Limb (tissue), 2 donors: ENCODE data around the gene DNASE2.
"Not testable (repeated sequence)": the region's sequence is repeated elsewhere in the genome, so short reads cannot be mapped to it uniquely, and the experiment has no call there.

Experiments used
- DNase-seq, 2 donors: peaks; one replicate each; pipeline ENCODE4 v3.0.0-alpha.2; 2016; ENCODE audit errors: extremely low spot score in 2 of 2

DNASE2 gene, protein sequence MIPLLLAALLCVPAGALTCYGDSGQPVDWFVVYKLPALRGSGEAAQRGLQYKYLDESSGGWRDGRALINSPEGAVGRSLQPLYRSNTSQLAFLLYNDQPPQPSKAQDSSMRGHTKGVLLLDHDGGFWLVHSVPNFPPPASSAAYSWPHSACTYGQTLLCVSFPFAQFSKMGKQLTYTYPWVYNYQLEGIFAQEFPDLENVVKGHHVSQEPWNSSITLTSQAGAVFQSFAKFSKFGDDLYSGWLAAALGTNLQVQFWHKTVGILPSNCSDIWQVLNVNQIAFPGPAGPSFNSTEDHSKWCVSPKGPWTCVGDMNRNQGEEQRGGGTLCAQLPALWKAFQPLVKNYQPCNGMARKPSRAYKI

GRCh38 chr19:12881172-12881808, at the start of gene DNASE2:
Gene DNASE2 (minus strand): TSS chr19:12881449. CDS start chr19:12881375, 74 bp downstream.
- peak; percentile 85 to 88 for DNase-seq

GRCh38 chr19:12930002-12930645, 48.9 kb upstream of the DNASE2 start:
- no peak for DNase-seq

GRCh38 chr19:12924621-12925310, 43.5 kb upstream of the DNASE2 start:
- DNase-seq: no peak

DNA sequence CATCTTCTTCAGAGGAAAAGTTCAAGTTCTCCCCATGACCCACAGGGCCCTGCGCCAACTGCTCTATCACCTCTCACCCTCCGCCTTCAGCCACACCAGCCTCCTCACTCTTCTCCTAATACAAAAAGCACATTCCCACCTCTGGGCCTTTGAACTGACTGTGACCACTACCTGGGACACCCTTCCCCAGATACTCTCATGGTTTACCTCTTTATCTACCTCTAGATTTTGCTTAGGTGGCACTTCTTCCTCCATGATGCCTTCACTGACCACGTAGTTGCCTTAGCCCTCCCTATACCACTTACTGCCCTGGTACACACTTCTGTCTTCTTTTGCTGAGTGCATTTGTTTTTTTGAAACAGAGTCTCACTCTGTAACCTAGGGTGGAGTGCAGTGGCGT, 41.7 kb upstream of the DNASE2 start:
- no peak for DNase-seq

DNA sequence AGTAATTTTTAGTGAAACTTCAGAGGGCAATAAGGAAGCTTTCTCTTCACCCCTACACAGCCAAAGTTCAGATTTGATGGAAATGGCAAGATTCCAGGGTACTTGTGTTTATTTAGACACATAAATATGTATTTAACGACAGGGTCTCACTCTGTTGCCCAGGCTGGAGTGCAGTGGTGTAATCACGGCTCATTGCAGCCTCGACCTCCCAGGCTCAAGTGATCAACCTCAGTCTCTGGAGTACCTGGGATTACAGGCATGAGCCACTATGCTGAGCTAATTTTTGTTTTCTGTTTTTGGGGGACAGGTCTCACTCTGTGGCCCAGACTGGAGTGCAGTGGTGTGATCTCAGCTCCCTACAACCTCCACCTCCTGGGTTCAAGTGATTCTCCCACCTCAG, 39.8 kb upstream of the DNASE2 start:
- no peak for DNase-seq

- DNase-seq: no peak
These were observed 37.0 kb upstream of the DNASE2 start for GRCh38 chr19:12918253-12918652.

DNA sequence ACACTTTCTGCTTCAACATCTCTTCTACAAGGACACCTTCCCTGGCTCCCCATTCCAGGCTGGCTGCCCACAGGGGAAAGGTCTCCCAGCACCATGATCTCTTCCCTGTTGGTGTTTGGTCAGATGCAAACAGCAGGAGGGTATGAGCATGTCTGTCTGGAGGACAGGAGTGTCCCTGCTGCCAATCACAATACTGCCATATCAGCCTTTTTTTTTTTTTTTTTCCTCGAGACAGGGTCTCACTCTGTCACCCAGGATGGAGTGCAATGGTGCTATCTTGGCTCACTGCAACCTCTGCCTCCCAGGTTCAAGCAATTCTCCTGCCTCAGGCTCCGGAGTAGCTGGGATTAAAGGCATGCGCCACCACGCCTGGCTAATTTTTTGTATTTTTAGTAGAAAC, 34.6 kb upstream of the DNASE2 start:
- not testable (repeated sequence) for DNase-seq

DNA sequence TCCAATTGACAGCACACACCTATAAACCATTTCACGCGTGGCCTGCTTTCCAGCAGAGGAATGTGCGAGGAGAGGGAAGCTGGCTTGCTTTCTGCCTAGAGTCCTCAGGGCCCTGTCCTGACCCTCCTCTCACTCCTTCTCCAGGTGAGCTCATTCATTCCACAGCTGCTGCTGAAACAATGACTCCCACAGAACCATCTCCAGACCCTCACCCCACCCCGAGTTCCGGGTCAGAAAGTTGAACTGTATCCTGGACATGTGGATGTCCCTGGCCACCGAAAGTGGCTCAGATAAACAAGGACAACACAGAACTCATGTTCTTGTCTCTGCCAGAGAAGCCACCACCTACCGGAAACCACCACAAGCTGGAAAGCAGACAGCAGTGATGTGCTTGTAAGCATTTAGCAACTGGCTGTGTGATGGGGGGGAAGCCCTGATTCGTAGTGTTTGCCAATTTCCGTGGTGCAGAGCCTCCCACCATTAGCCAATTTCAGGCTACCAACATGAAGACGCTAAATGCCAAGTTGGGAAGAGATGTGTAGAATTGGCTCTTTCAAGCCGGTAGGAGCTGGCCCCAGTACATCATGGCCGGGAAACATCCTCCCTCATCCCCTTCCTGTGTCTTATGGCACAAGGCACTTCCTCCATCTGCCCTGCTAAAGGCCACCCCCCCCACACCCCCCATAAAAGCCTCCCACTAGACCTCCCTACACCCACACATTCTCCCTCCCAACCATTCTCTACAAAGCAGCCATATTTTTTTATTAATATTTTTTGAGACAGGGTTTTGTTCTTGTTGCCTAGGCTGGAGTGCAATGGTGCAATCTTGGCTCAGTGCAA, 32.8 kb upstream of the DNASE2 start:
- DNase-seq: no peak

DNA sequence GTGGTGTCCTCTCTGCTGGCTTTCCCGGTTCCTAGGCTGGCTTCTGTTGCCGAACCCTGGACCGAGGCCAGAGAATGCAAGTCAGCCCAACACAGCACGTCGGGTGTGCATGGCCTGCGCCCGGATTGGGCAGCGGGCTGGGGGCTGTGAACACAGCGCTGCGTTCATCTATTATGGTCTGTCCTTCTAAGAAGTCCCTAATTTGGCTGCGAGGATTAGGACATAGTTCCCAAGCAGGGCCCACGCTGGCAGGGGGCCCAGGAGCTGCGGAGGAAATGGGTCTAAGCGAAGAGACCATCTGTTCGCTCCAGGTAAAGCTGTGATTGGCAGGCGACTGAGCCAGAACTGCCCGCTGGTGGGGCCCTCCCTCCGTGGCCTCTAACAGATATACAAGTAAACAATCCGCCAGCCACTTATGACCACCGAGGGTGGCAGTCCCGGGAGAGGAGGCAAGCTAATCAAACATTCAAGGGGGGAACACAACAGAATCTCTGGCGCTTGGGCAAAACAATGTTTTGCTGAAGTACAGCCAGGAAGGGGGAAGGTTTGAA, 31.8 kb upstream of the DNASE2 start:
- peak; percentile 84 to 89 for DNase-seq

GRCh38 chr19:12912571-12912970, 31.3 kb upstream of the DNASE2 start:
- no peak for DNase-seq

DNA sequence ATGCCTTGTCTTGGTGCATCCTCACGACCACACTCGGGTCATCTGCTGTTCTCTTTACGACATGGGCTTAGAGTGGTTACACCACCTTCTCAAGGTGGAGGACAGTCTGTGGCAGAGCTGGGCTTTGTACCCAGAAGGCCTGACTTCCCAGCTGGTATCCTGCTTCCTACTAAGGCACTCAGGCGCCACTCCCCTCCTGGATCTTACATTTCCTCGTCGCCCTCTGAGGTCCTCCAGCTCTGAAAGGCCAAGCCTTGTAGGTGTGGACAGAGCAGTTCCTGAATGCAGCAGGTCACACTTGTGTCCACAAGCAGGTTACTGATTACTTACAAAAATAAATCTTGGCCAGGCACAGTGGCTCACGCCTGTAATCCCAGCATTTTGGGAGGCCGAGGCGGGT, 25.9 kb upstream of the DNASE2 start:
- DNase-seq: no peak

DNA sequence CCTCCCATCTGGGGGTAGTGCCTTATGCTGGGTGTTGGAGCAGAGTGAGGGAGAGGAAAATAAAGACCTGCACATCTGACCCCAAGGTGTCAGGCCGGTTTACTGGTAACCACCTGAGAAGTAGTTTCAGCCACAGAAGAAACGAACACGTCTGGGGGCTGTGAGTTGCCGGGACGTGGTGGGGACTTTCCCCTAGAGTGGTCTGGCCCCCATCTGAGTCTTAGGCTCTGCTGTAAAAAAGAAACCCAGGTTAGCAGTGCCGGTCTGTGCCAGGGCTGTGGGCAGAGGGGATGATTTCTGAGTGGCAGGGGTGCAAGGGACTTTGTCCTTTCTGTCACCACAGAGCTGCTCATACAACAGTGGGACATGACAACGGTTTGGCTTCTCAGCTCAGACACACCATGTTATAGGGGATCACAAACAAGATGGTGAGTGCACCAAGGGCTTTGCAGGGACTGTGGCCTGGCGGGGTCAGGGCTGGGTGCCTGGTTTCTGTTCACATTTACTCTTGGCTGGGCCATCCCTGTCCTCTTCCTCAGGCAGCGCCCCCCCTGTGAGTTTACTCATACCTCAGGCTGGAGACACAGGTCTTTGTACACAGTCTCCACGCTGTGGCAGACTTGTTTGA, 18.8 kb upstream of the DNASE2 start:
- no peak for DNase-seq

- DNase-seq: no peak
These were observed 15.2 kb upstream of the DNASE2 start for GRCh38 chr19:12896460-12896859.

GRCh38 chr19:12893582-12893981, 12.3 kb upstream of the DNASE2 start:
- no peak for DNase-seq

DNA sequence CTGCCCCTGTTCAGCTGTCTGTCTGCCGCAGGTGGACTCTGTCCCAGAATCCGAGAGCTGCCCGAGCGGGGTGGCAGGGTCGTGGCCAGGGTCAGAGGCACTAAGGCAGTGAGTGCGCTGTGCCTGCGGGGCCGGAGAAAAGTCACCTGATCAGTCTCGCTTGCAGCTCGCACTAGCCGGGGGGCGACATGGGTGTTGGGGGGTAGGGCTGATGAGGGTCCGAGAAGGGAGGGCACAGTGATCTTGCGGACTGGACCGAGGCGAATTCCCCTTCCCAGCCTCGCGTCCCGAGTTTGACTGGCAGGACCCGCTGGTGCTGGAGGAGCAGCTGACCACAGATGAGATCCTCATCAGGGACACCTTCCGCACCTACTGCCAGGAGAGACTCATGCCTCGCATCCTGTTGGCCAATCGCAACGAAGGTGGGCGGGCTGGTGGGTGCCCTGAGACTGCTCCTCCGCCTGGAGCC, 10.3 kb upstream of the DNASE2 start:
- no peak for DNase-seq

DNA sequence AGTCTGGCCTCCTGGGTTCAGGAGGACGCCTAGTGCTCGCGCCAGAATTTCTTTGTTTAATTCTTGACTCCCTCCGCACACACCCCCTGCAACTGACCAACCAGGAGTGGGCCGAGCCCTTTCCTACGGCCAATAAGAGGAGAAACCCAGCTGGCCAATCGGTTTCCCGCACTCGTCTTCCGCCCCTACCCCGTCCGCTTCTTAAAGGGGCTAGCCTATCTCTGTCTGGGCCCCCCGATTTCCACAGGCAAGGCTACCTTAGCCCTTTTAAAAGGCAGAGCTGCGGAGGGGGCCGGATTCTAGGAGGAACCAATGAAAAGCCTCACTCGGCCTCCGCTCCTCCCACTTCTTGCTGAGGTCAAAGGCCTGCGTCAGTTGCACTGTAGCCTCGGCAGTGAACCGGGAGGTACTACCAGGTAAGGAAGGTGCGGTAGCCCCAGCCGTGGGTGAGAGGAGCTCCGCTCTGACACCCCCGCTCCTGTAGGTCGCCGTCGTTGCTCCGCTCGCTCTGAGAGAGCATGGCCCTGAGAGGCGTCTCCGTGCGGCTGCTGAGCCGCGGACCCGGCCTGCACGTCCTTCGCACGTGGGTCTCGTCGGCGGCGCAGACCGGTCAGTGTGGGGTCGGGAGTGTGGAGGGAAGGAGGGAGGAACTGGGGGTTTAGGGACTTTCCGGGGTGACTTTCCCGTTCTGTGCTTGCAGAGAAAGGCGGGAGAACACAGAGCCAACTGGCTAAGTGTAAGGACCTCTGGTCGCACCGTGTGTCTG, 9.7 kb upstream of the DNASE2 start, which contains the start of gene GCDH:
Gene GCDH, plus strand, starts transcription at position 374 of the 766 bp plus-strand sequence. Its CDS starts 145 bp downstream, at position 519.
- peak; percentile 95 to 99 for DNase-seq

DNA sequence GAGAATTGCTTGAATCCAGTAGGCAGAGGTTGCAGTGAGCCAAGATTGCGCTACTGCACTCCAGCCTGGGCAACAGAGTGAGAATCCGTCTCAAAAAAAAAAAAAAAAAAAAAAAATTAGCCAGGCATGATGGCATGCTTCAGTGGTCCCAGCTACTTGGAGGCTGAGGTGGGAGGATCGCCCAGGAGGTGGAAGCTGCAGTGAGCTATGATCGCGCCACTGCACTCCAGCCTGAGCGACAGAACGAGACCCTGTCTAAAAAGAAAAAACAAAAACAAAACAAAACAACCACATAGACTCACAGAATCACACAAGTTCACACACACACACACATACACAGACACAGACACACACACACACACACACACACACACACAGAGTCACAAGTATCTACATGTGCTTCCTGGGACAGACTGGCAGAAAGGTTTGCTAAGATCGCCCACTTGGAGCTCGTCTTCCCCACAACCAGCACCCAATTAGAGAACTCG, 9.1 kb upstream of the DNASE2 start:
- not testable (repeated sequence) for DNase-seq

DNA sequence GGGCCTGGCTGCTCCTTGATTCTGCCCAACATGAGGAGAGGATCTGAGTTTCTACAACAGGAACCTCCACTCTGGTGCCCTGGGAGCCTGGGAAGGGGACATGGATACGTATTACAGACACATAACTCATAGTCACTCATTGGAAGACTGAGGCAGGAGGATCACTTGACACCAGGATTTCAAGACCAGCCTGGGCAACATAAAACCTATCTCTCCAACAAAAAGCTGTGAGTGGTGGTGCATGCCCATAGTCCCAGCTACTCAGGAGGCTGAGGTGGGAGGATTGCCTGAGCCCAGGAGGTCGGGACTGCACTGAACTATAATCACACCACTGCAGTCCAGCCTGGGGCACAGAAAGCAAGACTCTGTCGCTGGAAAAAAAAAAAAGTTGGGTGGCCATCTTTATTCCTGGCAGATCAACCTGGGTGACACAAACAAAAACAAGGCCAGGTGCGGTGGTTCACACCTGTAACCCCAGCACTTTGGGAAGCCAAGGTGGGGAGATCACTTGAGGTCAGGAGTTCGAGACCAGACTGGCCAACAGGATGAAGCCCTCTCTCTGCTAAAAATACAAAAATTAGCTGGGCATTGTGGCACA, 6.9 kb upstream of the DNASE2 start:
- no peak for DNase-seq
